GM13976 (cell line): ENCODE measurements around the gene RGS14.

ENCODE experiments used
- DNase-seq: peaks from one replicate; pipeline ENCODE4 v3.0.0; 2012; ENCODE audit warnings: low spot score
- CTCF ChIP-seq: IDR thresholded peaks from 2 replicates; pipeline ENCODE4 v1.5.1; 2012; ENCODE audit warnings: borderline replicate concordance, mild to moderate bottlenecking; ENCODE audit not compliant: insufficient read depth; ENCODE audit errors: extremely low read depth, missing control alignments, control extremely low read depth
- in situ Hi-C: fragments of 300-500 bp; cut with MboI; formaldehyde crosslinking; loops from one replicate; pipeline ENCODE4 v1.12.0; 2022; ENCODE audit warnings: low sequenced_read_pairs, mixed read lengths, inconsistent platforms; ENCODE audit not compliant: unreplicated experiment

The RGS14 gene

GRCh38 chr5:177397875-177398390 is 40.2 kb downstream of the RGS14 start:
- DNase-seq, result no peak
- in situ Hi-C loops, result no loop called here
- no peak for TF ChIP-seq CTCF

- DNase-seq, result no peak
- in situ Hi-C loops, result loop anchor here (10.0 kb wide), 1 partner anchor 55 kb away; no protein-coding TSS in a partner anchor
- no peak for TF ChIP-seq CTCF
Measured at GRCh38 chr5:177399997-177400868, 42.5 kb downstream of the RGS14 start, which contains the start of gene PFN3. Gene PFN3, minus strand, starts transcription at chr5:177400661. Its CDS starts 85 bp downstream, at chr5:177400576.

GRCh38 chr5:177402271-177403043 is 44.7 kb downstream of the RGS14 start:
- peak; percentile 60 for TF ChIP-seq CTCF
- DNase-seq, result peak; percentile 79
- in situ Hi-C loops, result loop anchor here (10.0 kb wide), 1 partner anchor 52 kb away; no protein-coding TSS in a partner anchor

GRCh38 chr5:177403102-177403791 is 45.5 kb downstream of the RGS14 start:
- in situ Hi-C loops, result loop anchor here (10.0 kb wide), 1 partner anchor 52 kb away; no protein-coding TSS in a partner anchor
- peak; percentile 69 for DNase-seq
- no peak for TF ChIP-seq CTCF

- peak; percentile 98 for TF ChIP-seq CTCF
- in situ Hi-C loops, result loop anchor here (10.0 kb wide), 1 partner anchor 51 kb away; no protein-coding TSS in a partner anchor
- DNase-seq, result peak; percentile 96
Measured at GRCh38 chr5:177403792-177404640, 46.3 kb downstream of the RGS14 start.
